ENCODE results near the gene IDH3A. TPM values are rescaled to one million over a fixed set of nuclear protein-coding genes. Genes with fewer than 3 reads are reported as not detected.
A peak's percentile ranks its signal among the peaks of the same experiment; 100 is the strongest.
"Not testable (repeated sequence)": the region's sequence is repeated elsewhere in the genome, so short reads cannot be mapped to it uniquely, and the experiment has no call there.

IDH3A gene
- total RNA-seq, 1 donor from 2014 or later, result 17.7 TPM

- no peak for TF ChIP-seq CTCF (IDR thresholded peaks at IDR 0.05)
- Histone ChIP-seq H3K4me3 (peak overlapping the region; percentile 79 to 90), H3K27ac (peak overlapping the region; percentile 81 to 87), H3K27me3 (no peaks in the 10 kb centered on the region), H3K9me3 (no peaks in the 10 kb centered on the region), H3K36me3 (no peaks in the 10 kb centered on the region), H3K4me1 (peaks cover 5 to 22% of the 10 kb centered on the region in 2 donors)
- no peak for DNase-seq (ENCODE audit: low spot score in 2 of 2)
- intact Hi-C loops (cut with DNase I), result loop anchor here (1.0 to 5.0 kb wide), 5 partner anchors 19 to 357 kb away; partner anchors contain the start of genes CIB2, DNAJA4, HYKK and TBC1D2B
These were observed 916 bp downstream of the IDH3A start for GRCh38 chr15:78149805-78150751.

- peaks cover 5 to 31% of the 10 kb centered on the region in 2 donors for H3K4me1 ChIP-seq
- H3K9me3 ChIP-seq; DNase-seq (ENCODE audit: low spot score in 2 of 2); H3K36me3 ChIP-seq; H3K27ac ChIP-seq; H3K4me3 ChIP-seq; intact Hi-C loops (cut with DNase I); H3K27me3 ChIP-seq: not testable (repeated sequence)
These were observed 1.9 kb downstream of the IDH3A start for GRCh38 chr15:78151075-78151474.

- intact Hi-C loops (cut with DNase I), result no loop called here
- peak overlapping the region in 1 of 2 donors; percentile 9 for H3K4me3 ChIP-seq
- H3K4me1 ChIP-seq, result peaks cover 10 to 29% of the 10 kb centered on the region in 2 donors
- peaks cover 11 to 17% of the 10 kb centered on the region in 2 donors for H3K36me3 ChIP-seq
- no peak for DNase-seq (ENCODE audit: low spot score in 2 of 2)
- peak overlapping the region; percentile 77 to 78 for H3K27ac ChIP-seq
- H3K9me3 ChIP-seq, result no peaks in the 10 kb centered on the region
- H3K27me3 ChIP-seq, result no peaks in the 10 kb centered on the region
- no peak for TF ChIP-seq CTCF (IDR thresholded peaks at IDR 0.05)
These were observed 5.8 kb downstream of the IDH3A start for GRCh38 chr15:78154955-78155354.

GRCh38 chr15:78155355-78155939 lies 6.3 kb downstream of the IDH3A start:
- peaks cover 6 to 25% of the 10 kb centered on the region in 2 donors for H3K4me1 ChIP-seq
- no peaks in the 10 kb centered on the region for H3K9me3 ChIP-seq
- peak overlapping the region; percentile 28 to 36 for H3K4me3 ChIP-seq
- intact Hi-C loops (cut with DNase I), result no loop called here
- DNase-seq (ENCODE audit: low spot score in 2 of 2), result no peak
- peaks cover 16 to 20% of the 10 kb centered on the region in 2 donors for H3K36me3 ChIP-seq
- no peaks in the 10 kb centered on the region for H3K27me3 ChIP-seq
- peak overlapping the region; percentile 77 to 78 for H3K27ac ChIP-seq
- no peak for TF ChIP-seq CTCF (IDR thresholded peaks at IDR 0.05)

GRCh38 chr15:78156653-78157052 lies 7.5 kb downstream of the IDH3A start:
- Histone ChIP-seq H3K36me3 (peaks cover 28% of the 10 kb centered on the region in 2 donors), H3K27ac (peak overlapping the region in 1 of 2 donors; percentile 77), H3K9me3 (no peaks in the 10 kb centered on the region), H3K4me1 (peaks cover 4 to 25% of the 10 kb centered on the region in 2 donors), H3K27me3 (no peaks in the 10 kb centered on the region), H3K4me3 (no peak overlapping the region)
- no peak for DNase-seq (ENCODE audit: low spot score in 2 of 2)
- TF ChIP-seq CTCF (IDR thresholded peaks at IDR 0.05), result no peak
- intact Hi-C loops (cut with DNase I), result no loop called here

GRCh38 chr15:78157203-78157602 lies 8.0 kb downstream of the IDH3A start:
- Histone ChIP-seq H3K27me3 (no peaks in the 10 kb centered on the region), H3K4me1 (peaks cover 4 to 25% of the 10 kb centered on the region in 2 donors), H3K36me3 (peaks cover 34% of the 10 kb centered on the region in 2 donors), H3K4me3 (no peak overlapping the region), H3K9me3 (no peaks in the 10 kb centered on the region), H3K27ac (no peak overlapping the region)
- no peak for TF ChIP-seq CTCF (IDR thresholded peaks at IDR 0.05)
- intact Hi-C loops (cut with DNase I), result no loop called here
- DNase-seq (ENCODE audit: low spot score in 2 of 2), result no peak
